Panc1 (cell line): ENCODE measurements around the gene GBE1. TPM values are rescaled to one million over a fixed set of nuclear protein-coding genes. Genes with fewer than 3 reads are reported as not detected.

Experiments
- ATAC-seq: fragments of 200-7000 bp; cut with Tn5 transposase; 2 replicates; pipeline ENCODE4 v1.9.1; 2020; ENCODE audit warnings: mild to moderate bottlenecking, moderate library complexity
- BruUV-seq: library from RNA; stranded (reverse); fragments of 400-500 nt; replicated peaks from 2 replicates; lab custom pipeline; 2021; lab: Mats Ljungman, UMichigan
- CTCF ChIA-PET: fragments of 300-600 bp; sonication (Branson Sonifier 250); formaldehyde crosslinking; loops from one replicate; lab custom pipeline; 2022; ENCODE audit warnings: antibody characterized with exemption; lab: Charles Lee
- POLR2A ChIA-PET: fragments of 300-600 bp; sonication (Branson Sonifier 250); formaldehyde crosslinking; loops from one replicate; lab custom pipeline; 2022; ENCODE audit warnings: antibody characterized with exemption; lab: Charles Lee
- DNase-seq: peaks from one replicate; pipeline ENCODE4 v3.0.0-alpha.2; 2010; ENCODE audit warnings: low read depth, low spot score
- H3K27ac ChIP-seq: 2 replicates; pipeline ENCODE4 v1.5.1; 2011; ENCODE audit warnings: mild to moderate bottlenecking, low read length, inconsistent platforms
- H3K27me3 ChIP-seq: fragments of 200-500 bp; sonication (Bioruptor generic); 2 replicates; pipeline ENCODE4 v1.6.0; 2014; ENCODE audit warnings: low read length, inconsistent platforms; ENCODE audit not compliant: control insufficient read depth, insufficient read depth
- H3K36me3 ChIP-seq: fragments of 200-500 bp; sonication (Bioruptor generic); 2 replicates; pipeline ENCODE4 v1.5.1; 2014; ENCODE audit warnings: inconsistent platforms, mild to moderate bottlenecking, low read length, moderate library complexity; ENCODE audit not compliant: control insufficient read depth, insufficient read depth
- H3K4me1 ChIP-seq: 2 replicates; pipeline ENCODE4 v1.5.1; 2011; ENCODE audit warnings: inconsistent platforms, mild to moderate bottlenecking, low read length, moderate library complexity; ENCODE audit not compliant: control insufficient read depth, insufficient read depth
- H3K4me3 ChIP-seq, 2 experiments: 2 replicates each; pipeline ENCODE4 v1.5.1; 2011 to 2012; ENCODE audit warnings: low read depth in 2 of 2, low read length in 2 of 2, mild to moderate bottlenecking in 2 of 2, inconsistent platforms in 1 of 2, moderate library complexity in 1 of 2
- H3K9me3 ChIP-seq: fragments of 200-500 bp; sonication (Bioruptor generic); 2 replicates; pipeline ENCODE4 v1.5.1; 2014; ENCODE audit warnings: low read depth, mild to moderate bottlenecking, inconsistent platforms, low read length, moderate library complexity; ENCODE audit not compliant: control insufficient read depth, insufficient read depth
- CTCF ChIP-seq: fragments of 450-650 bp; IDR thresholded peaks from 2 replicates; pipeline ENCODE4 v1.5.1; 2017; ENCODE audit warnings: mild to moderate bottlenecking
- POLR2AphosphoS5 ChIP-seq: IDR thresholded peaks from 2 replicates; pipeline ENCODE4 v1.6.1; 2012; ENCODE audit warnings: mild to moderate bottlenecking, low read depth, low read length, moderate library complexity
- REST ChIP-seq, 2 experiments: IDR thresholded peaks; 2 replicates each; pipeline ENCODE4 v1.6.1; 2011 to 2012; ENCODE audit warnings: low read depth in 2 of 2, control low read depth in 1 of 2, low read length in 1 of 2, mild to moderate bottlenecking in 1 of 2, moderate library complexity in 1 of 2; ENCODE audit not compliant: insufficient read depth in 1 of 2
- SIN3A ChIP-seq: IDR thresholded peaks from 2 replicates; pipeline ENCODE4 v1.6.1; 2012; ENCODE audit warnings: low read depth, mild to moderate bottlenecking, low read length, moderate library complexity, borderline replicate concordance; ENCODE audit not compliant: insufficient read depth
- TCF7L2 ChIP-seq: IDR thresholded peaks from 2 replicates; pipeline ENCODE4 v1.6.1; 2011; ENCODE audit warnings: mild to moderate bottlenecking, low read depth, low read length, inconsistent platforms
- in situ Hi-C: cut with HindIII; loops from 2 replicates; pipeline ENCODE4 v1.10.0; 2016; ENCODE audit warnings: low sequenced_read_pairs, low pct_unique_long_range_greater_than_20kb
- intact Hi-C: fragments of 100-400 bp; cut with micrococcal nuclease; formaldehyde crosslinking; loops from one replicate; pipeline ENCODE4 v1.10.0; 2022; ENCODE audit not compliant: unreplicated experiment
- total RNA-seq: library from RNA; stranded (reverse); gene quantifications from one replicate; pipeline ENCODE4 v1.2.1, GENCODE V29; 2021; ENCODE audit not compliant: unreplicated experiment

GBE1 gene
- total RNA-seq, 1 experiment from 2014 or later: 30.4 TPM

- Histone ChIP-seq H3K4me1 (peaks cover 19% of the 10 kb centered on the region), H3K4me3 (no peak overlapping the region), H3K27me3 (no peaks in the 10 kb centered on the region), H3K36me3 (no peaks in the 10 kb centered on the region), H3K9me3 (0 out of 2 replicates have a peak, but pooled peaks cover 4% of the 10 kb centered on the region), H3K27ac (no peak overlapping the region)
- intact Hi-C loops: no loop called here
- CTCF ChIA-PET: no interaction called here
- DNase-seq (no peak), ATAC-seq (no peak)
- TF ChIP-seq TCF7L2 (no peak), REST (IDR thresholded peaks at IDR 0.05; ENCODE audit: insufficient read depth in 1 of 2, low read depth in 2 of 2, low read length in 1 of 2) (no peak), SIN3A (no peak), POLR2AphosphoS5 (no peak), CTCF (no peak)
- POLR2A ChIA-PET: no interaction called here
- BruUV-seq: no TSS peak
- in situ Hi-C loops: no loop called here
These were observed 3.2 kb downstream of the GBE1 start for GRCh38 chr3:81758275-81758674.

- POLR2A ChIA-PET: interaction anchor here (0.6 kb wide), 1 partner anchor 766 kb away, joined by 3 read pairs; no protein-coding TSS in a partner anchor
- Histone ChIP-seq H3K4me3 (no peak overlapping the region), H3K4me1 (no peaks in the 10 kb centered on the region), H3K9me3 (0 out of 2 replicates have a peak, but pooled peaks cover 4% of the 10 kb centered on the region), H3K27ac (no peak overlapping the region), H3K27me3 (no peaks in the 10 kb centered on the region), H3K36me3 (no peaks in the 10 kb centered on the region)
- no peak for TF ChIP-seq TCF7L2
- no peak for TF ChIP-seq SIN3A
- no peak for TF ChIP-seq REST (IDR thresholded peaks at IDR 0.05; ENCODE audit: insufficient read depth in 1 of 2, low read depth in 2 of 2, low read length in 1 of 2)
- no peak for TF ChIP-seq CTCF
- no peak for TF ChIP-seq POLR2AphosphoS5
- no TSS peak for BruUV-seq
- in situ Hi-C loops: no loop called here
- DNase-seq: no peak
- CTCF ChIA-PET: no interaction called here
- intact Hi-C loops: no loop called here
- ATAC-seq: no peak
These were observed 7.9 kb downstream of the GBE1 start for GRCh38 chr3:81753416-81754027.
